ENCODE measurements around the gene TRIM69. TPM values are rescaled to one million over a fixed set of nuclear protein-coding genes. Genes with fewer than 3 reads are reported as not detected.
A peak's percentile ranks its signal among the peaks of the same experiment; 100 is the strongest.
"Not testable (repeated sequence)": the region's sequence is repeated elsewhere in the genome, so short reads cannot be mapped to it uniquely, and the experiment has no call there.

Gene TRIM69
- total RNA-seq, 1 donor from 2014 or later, result 53.9 TPM

DNA sequence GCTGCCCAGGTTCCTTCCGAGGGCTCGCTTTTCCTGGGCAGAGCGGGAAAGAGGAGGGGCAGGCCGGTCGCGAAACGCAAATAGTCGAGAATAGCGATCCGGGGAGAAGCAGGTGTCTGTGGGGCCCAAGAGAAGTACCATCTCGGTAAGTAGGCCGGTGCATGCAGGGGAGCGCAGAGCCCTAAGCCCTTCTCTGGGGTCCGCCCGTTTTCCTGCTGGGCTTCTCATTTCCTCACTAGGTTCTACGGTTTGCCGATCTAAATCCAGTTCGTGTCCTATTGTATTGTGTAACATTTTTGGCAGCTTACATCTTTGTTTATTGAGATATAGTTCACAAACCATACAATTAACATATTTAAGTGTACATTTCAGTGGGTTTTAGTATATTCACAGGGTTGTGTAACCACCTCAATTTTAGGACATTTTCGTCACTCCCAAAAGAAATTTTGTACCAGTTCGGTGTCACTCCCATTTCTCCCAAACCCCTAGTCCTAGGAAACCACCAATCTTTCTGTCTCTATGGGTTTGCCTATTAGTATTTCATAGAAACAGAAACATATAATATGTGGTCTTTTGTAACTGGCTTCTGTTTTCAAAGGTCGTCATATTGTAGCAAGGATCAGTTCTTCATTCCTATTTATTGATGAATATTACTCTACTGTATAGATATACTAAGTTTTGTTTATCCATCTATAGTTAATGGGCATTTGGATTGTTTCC is 6.8 kb upstream of the TRIM69 start:
- intact Hi-C loops (cut with DNase I), result loop anchor here (5.0 to 10.0 kb wide), 2 partner anchors 62 to 135 kb away; no protein-coding TSS in a partner anchor
- ATAC-seq (ENCODE audit: poor library complexity) (peak; percentile 36), DNase-seq (no peak)

- intact Hi-C loops (cut with DNase I), result loop anchor here (5.0 to 10.0 kb wide), 2 partner anchors 68 to 140 kb away; no protein-coding TSS in a partner anchor
- DNase-seq, result no peak
- ATAC-seq (ENCODE audit: poor library complexity), result no peak
These were observed 1.4 kb upstream of the TRIM69 start for GRCh38 chr15:44734839-44735481.

GRCh38 chr15:44735482-44736180 is 697 bp upstream of the TRIM69 start:
- DNase-seq (peak; percentile 47), ATAC-seq (ENCODE audit: poor library complexity) (peak; percentile 58)
- intact Hi-C loops (cut with DNase I), result loop anchor here (10.0 kb wide), 1 partner anchor 141 kb away; no protein-coding TSS in a partner anchor

- DNase-seq, result no peak
- intact Hi-C loops (cut with DNase I), result loop anchor here (10.0 kb wide), 1 partner anchor 144 kb away; no protein-coding TSS in a partner anchor
- ATAC-seq (ENCODE audit: poor library complexity), result peak; percentile 29
These were observed 2.1 kb downstream of the TRIM69 start for GRCh38 chr15:44738340-44738984.

DNA sequence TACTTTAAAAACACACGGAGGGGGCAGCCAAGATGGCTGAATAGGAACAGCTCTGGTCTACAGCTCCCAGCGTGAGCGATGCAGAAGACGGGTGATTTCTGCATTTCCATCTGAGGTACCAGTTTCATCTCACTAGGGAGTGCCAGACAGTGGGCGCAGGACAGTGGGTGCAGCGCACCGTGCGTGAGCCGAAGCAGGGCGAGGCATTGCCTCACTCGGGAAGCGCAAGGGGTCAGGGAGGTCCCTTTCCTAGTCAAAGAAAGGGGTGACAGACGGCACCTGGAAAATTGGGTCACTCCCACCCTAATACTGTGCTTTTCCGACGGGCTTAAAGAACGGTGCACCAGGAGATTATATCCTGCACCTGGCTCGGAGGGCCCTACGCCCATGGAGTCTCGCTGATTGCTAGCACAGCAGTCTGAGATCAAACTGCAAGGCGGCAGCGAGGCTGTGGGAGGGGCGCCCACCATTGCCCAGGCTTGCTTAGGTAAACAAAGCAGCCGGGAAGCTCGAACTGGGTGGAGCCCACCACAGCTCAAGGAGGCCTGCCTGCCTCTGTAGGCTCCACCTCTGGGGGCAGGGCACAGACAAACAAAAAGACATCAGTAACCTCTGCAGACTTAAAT is 3.0 kb downstream of the TRIM69 start:
- ATAC-seq (ENCODE audit: poor library complexity); DNase-seq: not testable (repeated sequence)
- intact Hi-C loops (cut with DNase I), result loop anchor here (10.0 kb wide), 1 partner anchor 145 kb away; no protein-coding TSS in a partner anchor

DNA sequence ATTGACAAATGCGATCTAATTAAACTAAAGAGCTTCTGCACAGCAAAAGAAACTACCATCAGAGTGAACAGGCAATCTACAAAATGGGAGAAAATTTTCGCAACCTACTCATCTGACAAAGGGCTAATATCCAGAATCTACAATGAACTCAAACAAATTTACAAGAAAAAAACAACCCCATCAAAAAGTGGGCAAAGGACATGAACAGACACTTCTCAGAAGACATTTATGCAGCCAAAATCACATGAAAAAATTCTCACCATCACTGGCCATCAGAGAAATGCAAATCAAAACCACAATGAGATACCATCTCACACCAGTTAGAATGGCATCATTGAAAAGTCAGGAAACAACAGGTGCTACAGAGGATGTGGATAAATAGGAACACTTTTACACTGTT is 7.1 kb downstream of the TRIM69 start:
- DNase-seq; intact Hi-C loops (cut with DNase I); ATAC-seq (ENCODE audit: poor library complexity): not testable (repeated sequence)

DNA sequence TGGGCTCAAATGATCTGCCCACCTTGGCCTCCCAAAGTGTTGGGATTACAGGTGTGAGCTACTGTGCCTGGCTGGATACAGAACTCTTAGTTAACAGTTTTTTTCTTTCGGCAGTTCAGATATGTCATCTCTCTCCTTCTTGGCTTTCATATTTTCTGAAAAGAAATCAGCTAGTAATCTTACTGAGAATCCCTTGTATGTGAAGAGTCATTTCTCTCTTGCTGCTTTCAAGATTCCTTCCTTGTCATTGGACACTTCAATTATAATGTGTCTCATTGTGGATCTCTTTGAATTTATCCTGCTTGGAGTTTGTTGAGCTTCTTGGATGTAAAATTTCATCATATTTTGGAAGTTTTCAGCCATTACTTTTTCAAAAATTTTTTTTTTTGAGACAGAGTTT is 17.0 kb downstream of the TRIM69 start:
- intact Hi-C loops (cut with DNase I), result no loop called here
- no peak for DNase-seq
- ATAC-seq (ENCODE audit: poor library complexity), result no peak

DNA sequence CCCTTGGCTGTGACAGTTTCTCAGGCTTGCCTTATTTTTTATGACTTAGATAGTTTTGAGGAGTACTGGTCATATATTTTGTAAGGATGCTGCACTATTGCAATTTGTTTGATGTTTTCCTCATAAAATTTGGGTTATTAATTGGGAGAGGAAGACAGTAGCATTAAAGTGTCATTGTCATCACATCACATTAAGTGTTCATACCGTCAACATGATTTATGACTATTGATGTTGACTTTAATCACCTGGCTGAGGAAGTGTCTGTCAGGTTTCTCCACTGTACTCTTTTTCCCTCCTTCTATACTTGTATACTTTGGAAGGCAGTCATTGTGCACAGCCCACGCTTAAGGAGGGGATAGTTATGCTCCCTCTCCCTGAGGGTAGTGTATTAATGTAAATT is 26.9 kb downstream of the TRIM69 start:
- no peak for DNase-seq
- intact Hi-C loops (cut with DNase I), result no loop called here
- ATAC-seq (ENCODE audit: poor library complexity), result no peak

GRCh38 chr15:44763848-44764247 is 27.5 kb downstream of the TRIM69 start:
- intact Hi-C loops (cut with DNase I), result no loop called here
- DNase-seq, result no peak
- no peak for ATAC-seq (ENCODE audit: poor library complexity)

DNA sequence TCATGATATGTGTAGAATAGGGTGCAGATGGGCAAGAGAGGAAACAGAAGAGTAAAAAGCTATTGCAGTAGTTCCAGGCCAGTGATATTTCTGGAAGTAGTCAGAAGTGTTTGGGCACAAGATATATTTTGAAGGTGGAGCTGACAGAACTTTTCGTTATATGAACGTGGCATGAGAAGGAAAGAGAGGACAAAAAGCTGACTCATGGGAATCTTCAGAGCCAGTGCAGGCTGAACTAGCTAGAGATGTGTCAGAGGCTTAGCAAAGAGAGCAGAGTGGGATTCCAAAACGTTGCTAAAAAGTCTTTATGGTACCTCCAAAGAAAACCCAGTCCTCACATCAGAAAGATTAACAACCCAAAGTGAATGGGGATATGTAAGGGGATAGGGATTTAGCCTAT is 28.7 kb downstream of the TRIM69 start:
- intact Hi-C loops (cut with DNase I), result no loop called here
- no peak for DNase-seq
- ATAC-seq (ENCODE audit: poor library complexity), result no peak

- DNase-seq (no peak), ATAC-seq (ENCODE audit: poor library complexity) (no peak)
- intact Hi-C loops (cut with DNase I), result no loop called here
These were observed 33.2 kb downstream of the TRIM69 start for GRCh38 chr15:44769521-44769920.

DNA sequence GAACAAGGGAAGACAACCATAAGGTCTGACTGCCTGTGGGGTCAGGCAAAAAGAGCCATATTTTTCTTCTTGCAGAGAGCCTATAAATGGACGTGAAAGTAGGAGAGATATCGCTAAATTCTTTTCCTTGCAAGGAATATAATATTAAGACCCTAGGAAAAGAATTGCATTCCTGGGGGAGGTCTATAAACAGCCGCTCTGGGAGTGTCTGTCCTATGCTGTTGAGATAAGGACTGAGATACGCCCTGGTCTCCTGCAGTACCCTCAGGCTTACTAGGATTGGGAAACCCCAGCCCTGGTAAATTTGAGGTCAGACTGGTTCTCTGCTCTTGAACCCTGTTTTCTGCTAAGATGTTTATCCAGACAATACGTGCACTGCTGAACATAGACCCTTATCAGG is 34.4 kb downstream of the TRIM69 start:
- DNase-seq; intact Hi-C loops (cut with DNase I); ATAC-seq (ENCODE audit: poor library complexity): not testable (repeated sequence)

DNA sequence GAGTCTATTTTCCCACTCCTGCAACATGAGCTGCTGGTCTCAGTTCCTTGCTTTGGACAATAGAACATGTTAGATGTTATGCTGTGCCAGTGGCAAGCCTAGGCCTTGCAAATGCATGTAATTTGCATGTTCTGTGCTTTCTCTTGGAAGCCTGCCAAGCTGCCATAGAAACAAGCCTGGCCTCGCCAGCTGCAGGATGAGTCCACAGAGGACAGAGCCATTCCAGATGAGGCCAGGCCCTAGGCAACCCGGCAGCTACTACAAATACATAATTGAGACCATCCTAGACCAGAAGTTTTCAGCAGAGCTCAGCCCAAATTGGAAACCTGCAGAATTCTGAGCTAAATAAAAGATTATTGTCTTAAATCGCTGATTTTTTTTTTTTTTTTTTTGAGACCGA is 39.6 kb downstream of the TRIM69 start:
- ATAC-seq (ENCODE audit: poor library complexity) (no peak), DNase-seq (no peak)
- intact Hi-C loops (cut with DNase I), result no loop called here

- DNase-seq, result no peak
- intact Hi-C loops (cut with DNase I), result no loop called here
- no peak for ATAC-seq (ENCODE audit: poor library complexity)
These were observed 43.4 kb downstream of the TRIM69 start for GRCh38 chr15:44779761-44780160.

- intact Hi-C loops (cut with DNase I), result no loop called here
- ATAC-seq (ENCODE audit: poor library complexity) (no peak), DNase-seq (no peak)
These were observed 44.3 kb downstream of the TRIM69 start for GRCh38 chr15:44780608-44781007.

DNA sequence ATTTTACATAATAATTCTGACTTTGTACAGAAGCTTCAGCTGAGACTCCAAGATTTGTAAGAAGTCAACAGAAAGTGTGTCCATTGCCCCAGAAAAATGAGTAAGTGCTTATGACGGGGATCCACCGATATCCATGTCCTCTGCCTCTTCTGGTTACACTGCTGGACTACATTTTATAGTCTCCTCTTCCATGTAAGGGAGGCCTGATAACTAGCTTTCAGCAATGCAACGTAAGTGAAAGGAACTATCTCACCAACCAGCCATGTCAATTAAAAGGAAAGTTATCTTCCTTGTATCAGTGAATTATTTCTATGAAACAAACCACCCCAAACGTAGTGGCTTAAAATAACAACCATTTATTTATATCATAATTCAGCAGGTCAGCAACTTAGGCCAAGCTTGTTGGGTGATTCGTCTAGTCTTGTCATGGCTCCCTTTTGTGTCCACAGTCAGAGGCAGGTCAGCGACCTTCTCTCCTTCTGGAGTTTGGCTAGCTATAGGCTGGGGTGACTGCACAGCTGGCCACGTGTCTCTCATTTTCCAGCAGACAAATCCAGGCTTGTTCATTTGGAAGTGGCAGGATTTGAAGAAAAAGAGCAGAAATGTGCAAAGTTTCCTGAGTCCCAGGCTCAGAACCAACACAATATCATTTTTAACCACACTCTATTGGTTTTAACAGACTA is 44.9 kb downstream of the TRIM69 start:
- no peak for ATAC-seq (ENCODE audit: poor library complexity)
- no peak for DNase-seq
- intact Hi-C loops (cut with DNase I), result no loop called here

DNA sequence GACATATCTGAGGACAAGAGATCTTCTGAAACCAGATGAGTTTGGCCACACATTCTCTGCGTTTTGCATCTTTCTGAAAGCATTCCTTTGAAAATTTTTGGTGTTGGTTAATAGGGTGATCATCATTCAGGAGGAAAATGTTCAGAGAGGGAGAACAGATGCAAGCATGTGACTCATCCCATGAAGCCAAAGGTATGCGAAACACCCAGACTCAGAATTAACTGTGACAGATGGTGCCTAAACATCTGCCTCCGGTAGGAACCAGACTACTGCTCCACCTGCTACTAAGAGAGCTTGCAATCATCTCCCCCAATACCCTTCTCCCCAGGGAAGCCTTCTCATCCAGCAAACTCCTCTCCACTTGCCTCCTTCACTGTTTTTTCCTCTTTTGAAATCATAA is 46.2 kb downstream of the TRIM69 start:
- no peak for DNase-seq
- intact Hi-C loops (cut with DNase I), result no loop called here
- no peak for ATAC-seq (ENCODE audit: poor library complexity)

DNA sequence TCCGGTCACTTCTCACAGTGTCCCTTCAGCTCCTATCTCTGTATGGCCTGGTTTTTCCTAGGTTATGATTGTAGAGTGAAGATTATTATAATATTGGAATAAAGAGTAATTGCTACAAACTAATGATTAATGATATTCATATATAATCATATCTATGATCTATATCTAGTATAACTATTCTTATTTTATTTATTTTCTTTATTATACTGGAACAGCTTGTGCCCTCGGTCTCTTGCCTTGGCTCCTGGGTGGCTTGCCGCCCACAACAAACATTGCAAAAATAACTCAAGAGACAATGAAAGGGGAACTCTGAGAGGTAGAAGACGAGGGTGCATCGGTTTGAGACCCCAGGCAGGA is 48.6 kb downstream of the TRIM69 start:
- intact Hi-C loops (cut with DNase I); DNase-seq; ATAC-seq (ENCODE audit: poor library complexity): not testable (repeated sequence)

All from Right ventricle myocardium superior (tissue), 1 donor.